HG03432 (cell line): ENCODE measurements around the gene PTPN22.
A peak's percentile ranks its signal among the peaks of the same experiment; 100 is the strongest.

Source experiments
- ATAC-seq: cut with Tn5 transposase; IDR thresholded peaks from one replicate; pipeline ENCODE4 v1.9.1; 2021; ENCODE audit warnings: mild to moderate bottlenecking, moderate library complexity; ENCODE audit not compliant: unreplicated experiment

The PTPN22 gene

GRCh38 chr1:113871597-113872113 is at the start of gene PTPN22:
Gene PTPN22 (minus strand): TSS chr1:113871712.
- peak; percentile 88 for ATAC-seq

- ATAC-seq = no peak
Observed at GRCh38 chr1:113918243-113918642, 46.7 kb upstream of the PTPN22 start.

GRCh38 chr1:113917400-113918082 is 46.0 kb upstream of the PTPN22 start:
- ATAC-seq = no peak

GRCh38 chr1:113916974-113917373 is 45.5 kb upstream of the PTPN22 start:
- ATAC-seq = no peak

- no peak for ATAC-seq
Observed at GRCh38 chr1:113913887-113914664, 42.6 kb upstream of the PTPN22 start.

GRCh38 chr1:113913312-113913668 is 41.8 kb upstream of the PTPN22 start:
- no peak for ATAC-seq

GRCh38 chr1:113912594-113913311 is 41.2 kb upstream of the PTPN22 start:
- no peak for ATAC-seq

- peak; percentile 8 for ATAC-seq
Observed at GRCh38 chr1:113905435-113905861, 33.9 kb upstream of the PTPN22 start.

- peak; percentile 92 for ATAC-seq
Observed at GRCh38 chr1:113904674-113905434, 33.3 kb upstream of the PTPN22 start, which contains the start of the genes AP4B1 and DCLRE1B. Gene AP4B1 (minus strand): TSS chr1:113904799. CDS start chr1:113904717, 82 bp downstream. Gene DCLRE1B (plus strand): TSS chr1:113905326. CDS start chr1:113905587, 261 bp downstream.

- ATAC-seq = peak; percentile 33
Observed at GRCh38 chr1:113904293-113904673, 32.8 kb upstream of the PTPN22 start.

GRCh38 chr1:113903501-113904292 is 32.2 kb upstream of the PTPN22 start:
- no peak for ATAC-seq

GRCh38 chr1:113901191-113901590 is 29.7 kb upstream of the PTPN22 start:
- no peak for ATAC-seq

- no peak for ATAC-seq
Observed at GRCh38 chr1:113899111-113899510, 27.6 kb upstream of the PTPN22 start.

- no peak for ATAC-seq
Observed at GRCh38 chr1:113898241-113898814, 26.8 kb upstream of the PTPN22 start.

GRCh38 chr1:113895961-113896360 is 24.4 kb upstream of the PTPN22 start:
- ATAC-seq = no peak

GRCh38 chr1:113895098-113895497 is 23.6 kb upstream of the PTPN22 start:
- no peak for ATAC-seq

- no peak for ATAC-seq
Observed at GRCh38 chr1:113893267-113893666, 21.8 kb upstream of the PTPN22 start.

GRCh38 chr1:113891631-113892220 is 20.2 kb upstream of the PTPN22 start:
- ATAC-seq = no peak

GRCh38 chr1:113890816-113891215 is 19.3 kb upstream of the PTPN22 start:
- no peak for ATAC-seq
